ENCODE measurements around the gene ABLIM2.

The ABLIM2 gene

GRCh38 chr4:7987148-7987989 lies 171.2 kb downstream of the ABLIM2 start:
- DNase-seq (ENCODE audit: low read depth in 4 of 4, low spot score in 1 of 4): peak; percentile 63 to 69 (median 66)

GRCh38 chr4:7985891-7986441 lies 172.6 kb downstream of the ABLIM2 start:
- DNase-seq (ENCODE audit: low read depth in 4 of 4, low spot score in 1 of 4): no peak

- no peak for DNase-seq (ENCODE audit: low read depth in 4 of 4, low spot score in 1 of 4)
Observed at GRCh38 chr4:7985072-7985471, 173.5 kb downstream of the ABLIM2 start.

- DNase-seq (ENCODE audit: low read depth in 4 of 4, low spot score in 1 of 4): no peak
Observed at GRCh38 chr4:7984286-7984925, 174.2 kb downstream of the ABLIM2 start.

GRCh38 chr4:7983296-7983695 lies 175.3 kb downstream of the ABLIM2 start:
- DNase-seq (ENCODE audit: low read depth in 4 of 4, low spot score in 1 of 4): no peak

GRCh38 chr4:7981738-7982394 lies 176.7 kb downstream of the ABLIM2 start:
- DNase-seq (ENCODE audit: low read depth in 4 of 4, low spot score in 1 of 4): no peak

- no peak for DNase-seq (ENCODE audit: low read depth in 4 of 4, low spot score in 1 of 4)
Observed at GRCh38 chr4:7980036-7980435, 178.6 kb downstream of the ABLIM2 start.

GRCh38 chr4:7979652-7979968 lies 179.0 kb downstream of the ABLIM2 start:
- no peak for DNase-seq (ENCODE audit: low read depth in 4 of 4, low spot score in 1 of 4)

GRCh38 chr4:7978907-7979651 lies 179.5 kb downstream of the ABLIM2 start:
- no peak for DNase-seq (ENCODE audit: low read depth in 4 of 4, low spot score in 1 of 4)

GRCh38 chr4:7978489-7978888 lies 180.1 kb downstream of the ABLIM2 start:
- DNase-seq (ENCODE audit: low read depth in 4 of 4, low spot score in 1 of 4): no peak

GRCh38 chr4:7976634-7977033 lies 182.0 kb downstream of the ABLIM2 start:
- DNase-seq (ENCODE audit: low read depth in 4 of 4, low spot score in 1 of 4): no peak

- DNase-seq (ENCODE audit: low read depth in 4 of 4, low spot score in 1 of 4): no peak
Observed at GRCh38 chr4:7976025-7976424, 182.6 kb downstream of the ABLIM2 start.

GRCh38 chr4:7974425-7974824 lies 184.2 kb downstream of the ABLIM2 start:
- DNase-seq (ENCODE audit: low read depth in 4 of 4, low spot score in 1 of 4): no peak

GRCh38 chr4:7973545-7973981 lies 185.1 kb downstream of the ABLIM2 start:
- DNase-seq (ENCODE audit: low read depth in 4 of 4, low spot score in 1 of 4): no peak

GRCh38 chr4:7971881-7972500 lies 186.6 kb downstream of the ABLIM2 start:
- no peak for DNase-seq (ENCODE audit: low read depth in 4 of 4, low spot score in 1 of 4)

- DNase-seq (ENCODE audit: low read depth in 4 of 4, low spot score in 1 of 4): no peak
Observed at GRCh38 chr4:7971159-7971631, 187.4 kb downstream of the ABLIM2 start.

- no peak for DNase-seq (ENCODE audit: low read depth in 4 of 4, low spot score in 1 of 4)
Observed at GRCh38 chr4:7970361-7970946, 188.2 kb downstream of the ABLIM2 start.

- DNase-seq (ENCODE audit: low read depth in 4 of 4, low spot score in 1 of 4): no peak
Observed at GRCh38 chr4:7968262-7968896, 190.2 kb downstream of the ABLIM2 start.

- DNase-seq (ENCODE audit: low read depth in 4 of 4, low spot score in 1 of 4): no peak
Observed at GRCh38 chr4:7967501-7968261, 190.9 kb downstream of the ABLIM2 start.

Measured in stimulated activated CD4-positive, alpha-beta T cell treated with anti-CD3 and anti-CD28 coated beads, Interleukin-1b, Interleukin-23, amount 100 ng/mL, for 24 hours (primary cell).